ENCODE results near the gene NXPE4. TPM values are rescaled to one million over a fixed set of nuclear protein-coding genes. Genes with fewer than 3 reads are reported as not detected.

NXPE4 gene
- total RNA-seq: not detected in 2 replicates

GRCh38 chr11:114595571-114595970 is at the start of gene NXPE4:
NXPE4 (minus strand) TSS chr11:114595786; CDS start chr11:114594759, 1,027 bp downstream.

GRCh38 chr11:114559425-114560310 is 35.9 kb downstream of the NXPE4 start, which contains the start of gene NXPE1:
NXPE1 (minus strand) TSS chr11:114559881; CDS start chr11:114551201, 8,680 bp downstream.

Other genes starting within 250 kb of the NXPE4 start
- gene C11orf71, start 195.3 kb downstream of the NXPE4 start, total RNA-seq: 5.1 and 6.5 TPM in 2 replicates
- 66.6 and 78.1 TPM in 2 replicates for gene RBM7, start 195.1 kb downstream of the NXPE4 start, total RNA-seq
- 376 and 603 TPM in 2 replicates for gene REXO2, start 156.3 kb downstream of the NXPE4 start, total RNA-seq
- gene NXPE1, start 35.9 kb downstream of the NXPE4 start, total RNA-seq: 0.09 TPM in 1 of 2 replicates, not detected in the other
- 0.14 and 1.1 TPM in 2 replicates for gene NXPE2, start 82.7 kb upstream of the NXPE4 start, total RNA-seq